GM12878 (cell line): ENCODE results near the gene LYPD5. TPM values are rescaled to one million over a fixed set of nuclear protein-coding genes. Genes with fewer than 3 reads are reported as not detected.

Experiments used
- ASH2L ChIP-seq: fragments of 300-600, 200-600 bp; sonication (generic); IDR thresholded peaks from 2 replicates; pipeline ENCODE4 v1.6.1; 2017; ENCODE audit warnings: low read depth, mild to moderate bottlenecking, borderline replicate concordance
- CBX5 ChIP-seq: sonication (generic); IDR thresholded peaks from 2 replicates; pipeline ENCODE4 v1.6.1; 2016; ENCODE audit warnings: low read depth, moderate library complexity, mild to moderate bottlenecking, inconsistent platforms
- CEBPB ChIP-seq, 2 experiments: fragments of 150-350 bp in 1 of 2; IDR thresholded peaks; 2 replicates each; pipeline ENCODE4 v1.6.1; 2012 to 2014; ENCODE audit warnings: low read depth in 2 of 2, low read length in 2 of 2, borderline replicate concordance in 1 of 2, inconsistent platforms in 1 of 2
- CHD1 ChIP-seq: IDR thresholded peaks from 2 replicates; pipeline ENCODE4 v1.6.1; 2012; ENCODE audit warnings: low read depth, low read length, improper control_type of control experiment
- EGR1 ChIP-seq, 2 experiments: IDR thresholded peaks; 1 replicate in 1 of 2; 2 replicates in 1 of 2; pipeline ENCODE4 v1.6.1; 2011 to 2012; ENCODE audit warnings: low read depth in 2 of 2, low read length in 2 of 2, borderline replicate concordance in 1 of 2, mild to moderate bottlenecking in 1 of 2, moderate library complexity in 1 of 2
- ESRRA ChIP-seq: IDR thresholded peaks from 2 replicates; pipeline ENCODE4 v1.6.1; 2012; ENCODE audit warnings: mild to moderate bottlenecking, low read length, improper control_type of control experiment
- GABPA ChIP-seq: IDR thresholded peaks from 2 replicates; pipeline ENCODE4 v1.6.1; 2014; ENCODE audit warnings: antibody characterized with exemption, low read depth, mild to moderate bottlenecking, inconsistent platforms
- HDGF ChIP-seq: fragments of 450-650 bp; IDR thresholded peaks from 2 replicates; pipeline ENCODE4 v1.6.1; 2016; ENCODE audit warnings: antibody characterized with exemption
- IKZF1 ChIP-seq: fragments of 450-650 bp; conservative IDR thresholded peaks from 2 replicates; pipeline ENCODE4 v1.6.1; 2017; ENCODE audit warnings: antibody characterized with exemption, mild to moderate bottlenecking
- IRF4 ChIP-seq: IDR thresholded peaks from 2 replicates; pipeline ENCODE4 v1.6.1; 2011; ENCODE audit warnings: low read depth, low read length
- JUND ChIP-seq: IDR thresholded peaks from 2 replicates; pipeline ENCODE4 v1.6.1; 2012; ENCODE audit warnings: low read depth, mild to moderate bottlenecking, low read length, improper control_type of control experiment, moderate library complexity
- KDM1A ChIP-seq: fragments of 200-600 bp; sonication (generic); IDR thresholded peaks from 2 replicates; pipeline ENCODE4 v1.6.1; 2016; ENCODE audit warnings: borderline replicate concordance
- KLF5 ChIP-seq: fragments of 450-650 bp; IDR thresholded peaks from 2 replicates; pipeline ENCODE4 v1.6.1; 2014; ENCODE audit warnings: mild to moderate bottlenecking; ENCODE audit not compliant: partially characterized antibody
- MTA2 ChIP-seq: fragments of 450-650 bp; IDR thresholded peaks from 2 replicates; pipeline ENCODE4 v1.6.1; 2016; ENCODE audit warnings: low read depth, mild to moderate bottlenecking, moderate library complexity
- MXI1 ChIP-seq: fragments of 150-350 bp; IDR thresholded peaks from 2 replicates; pipeline ENCODE4 v1.6.1; 2011; ENCODE audit warnings: low read depth, mild to moderate bottlenecking, inconsistent platforms, low read length, improper control_type of control experiment
- NBN ChIP-seq: fragments of 450-650 bp; IDR thresholded peaks from 2 replicates; pipeline ENCODE4 v1.6.1; 2016
- NFYA ChIP-seq: IDR thresholded peaks from 2 replicates; pipeline ENCODE4 v1.6.1; 2011; ENCODE audit warnings: low read depth, mild to moderate bottlenecking, low read length, improper control_type of control experiment, borderline replicate concordance
- PAX5 ChIP-seq: IDR thresholded peaks from 2 replicates; pipeline ENCODE4 v1.6.1; 2011; ENCODE audit warnings: low read depth, low read length, borderline replicate concordance
- POU2F2 ChIP-seq: IDR thresholded peaks from 3 replicates; pipeline ENCODE4 v1.6.1; 2011; ENCODE audit warnings: low read depth, mild to moderate bottlenecking, low read length, borderline replicate concordance
- RAD51 ChIP-seq: fragments of 450-650 bp; IDR thresholded peaks from 2 replicates; pipeline ENCODE4 v1.6.1; 2016; ENCODE audit warnings: moderate library complexity, mild to moderate bottlenecking, inconsistent platforms
- RUNX3 ChIP-seq: IDR thresholded peaks from 2 replicates; pipeline ENCODE4 v1.6.1; 2012; ENCODE audit warnings: low read length, inconsistent platforms
- SP1 ChIP-seq: IDR thresholded peaks from one replicate; pipeline ENCODE4 v1.6.1; 2011; ENCODE audit warnings: low read depth, low read length
- TCF12 ChIP-seq: IDR thresholded peaks from 2 replicates; pipeline ENCODE4 v1.6.1; 2011; ENCODE audit warnings: low read depth, mild to moderate bottlenecking, low read length
- polyA plus RNA-seq, 11 experiments: library from polyadenylated mRNA; depleted of rRNA in 4 of 11; unstranded in 6 of 11; stranded (reverse) in 5 of 11; fragments of >200 nt; fragmentation: Nextera tagmentation in 4 of 11; fragmentation: Illumina TruSeq in 1 of 11; extraction: Ambion mirVana in 4 of 11; extraction: Trizol in 1 of 11; gene quantifications; 1 replicate in 1 of 11; 2 replicates in 10 of 11; pipeline versions ENCODE4 v1.2.1 to v1.2.3, GENCODE V29; 2011 to 2016; ENCODE audit warnings: inconsistent platforms in 2 of 11, missing spikeins in 2 of 11, low read depth in 1 of 11
- total RNA-seq, 4 experiments: library from RNA; depleted of rRNA in 3 of 4; stranded (reverse); fragments of >200 nt in 3 of 4; fragmentation: Illumina TruSeq in 1 of 4; extraction: Trizol in 1 of 4; gene quantifications; 2 replicates each; pipeline versions ENCODE4 v1.2.1 to v1.2.3, GENCODE V29; 2013 to 2021
- TF ChIP-seq, protein P1 (sequence below): fragments of 450-650 bp; IDR thresholded peaks from 2 replicates; pipeline ENCODE4 v1.6.1; 2017; ENCODE audit warnings: low read depth, mild to moderate bottlenecking, moderate library complexity
- TF ChIP-seq, protein P2 (sequence below): fragments of 150-350 bp; IDR thresholded peaks from 2 replicates; pipeline ENCODE4 v1.6.1; 2014; ENCODE audit warnings: mild to moderate bottlenecking, low read depth, low read length
- TF ChIP-seq, protein P3 (sequence below): fragments of 450-650 bp; IDR thresholded peaks from 2 replicates; pipeline ENCODE4 v1.6.1; 2016; ENCODE audit warnings: mild to moderate bottlenecking, moderate library complexity, borderline replicate concordance
- TF ChIP-seq, protein P4 (sequence below): IDR thresholded peaks from 2 replicates; pipeline ENCODE4 v1.6.1; 2011; ENCODE audit warnings: low read depth, low read length, improper control_type of control experiment, borderline replicate concordance

The LYPD5 gene
- total and polyA plus RNA-seq, 10 of the 15 experiments (the other 5 are each of a cell fraction or from before 2014, with no cell fraction given), result 0.04 to 2.2 (median 0.69) TPM; not detected in 1

DNA sequence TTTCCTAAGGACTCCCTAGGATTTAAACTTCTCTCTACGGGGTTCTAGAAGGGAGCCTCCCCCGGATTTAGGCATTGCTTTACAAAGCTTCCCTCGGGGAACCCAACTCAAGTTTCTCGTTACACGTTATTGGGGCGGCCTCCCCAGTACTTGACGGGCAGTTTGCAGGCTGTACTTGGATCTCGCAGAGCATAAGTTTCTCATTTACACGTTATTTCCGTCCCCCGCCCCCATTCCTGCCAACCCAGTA is 48.1 kb downstream of the LYPD5 start (continued):
- 0 out of 2 replicates have a peak, but pooled peaks have one; percentile 56 for TF ChIP-seq JUND
- TF ChIP-seq KDM1A, result no peak
- no peak for TF ChIP-seq CHD1
- TF ChIP-seq HDGF, result no peak
- TF ChIP-seq RUNX3, result no peak
- TF ChIP-seq NBN, result no peak
- TF ChIP-seq, protein P1, sequence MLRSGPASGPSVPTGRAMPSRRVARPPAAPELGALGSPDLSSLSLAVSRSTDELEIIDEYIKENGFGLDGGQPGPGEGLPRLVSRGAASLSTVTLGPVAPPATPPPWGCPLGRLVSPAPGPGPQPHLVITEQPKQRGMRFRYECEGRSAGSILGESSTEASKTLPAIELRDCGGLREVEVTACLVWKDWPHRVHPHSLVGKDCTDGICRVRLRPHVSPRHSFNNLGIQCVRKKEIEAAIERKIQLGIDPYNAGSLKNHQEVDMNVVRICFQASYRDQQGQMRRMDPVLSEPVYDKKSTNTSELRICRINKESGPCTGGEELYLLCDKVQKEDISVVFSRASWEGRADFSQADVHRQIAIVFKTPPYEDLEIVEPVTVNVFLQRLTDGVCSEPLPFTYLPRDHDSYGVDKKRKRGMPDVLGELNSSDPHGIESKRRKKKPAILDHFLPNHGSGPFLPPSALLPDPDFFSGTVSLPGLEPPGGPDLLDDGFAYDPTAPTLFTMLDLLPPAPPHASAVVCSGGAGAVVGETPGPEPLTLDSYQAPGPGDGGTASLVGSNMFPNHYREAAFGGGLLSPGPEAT, result no peak
- TF ChIP-seq ESRRA, result 0 out of 2 replicates have a peak, but pooled peaks have one; percentile 59
- TF ChIP-seq PAX5, result no peak
- no peak; the same call in 1 of the 2 replicates for TF ChIP-seq TCF12
- TF ChIP-seq IKZF1, result no peak
- TF ChIP-seq, protein P2, sequence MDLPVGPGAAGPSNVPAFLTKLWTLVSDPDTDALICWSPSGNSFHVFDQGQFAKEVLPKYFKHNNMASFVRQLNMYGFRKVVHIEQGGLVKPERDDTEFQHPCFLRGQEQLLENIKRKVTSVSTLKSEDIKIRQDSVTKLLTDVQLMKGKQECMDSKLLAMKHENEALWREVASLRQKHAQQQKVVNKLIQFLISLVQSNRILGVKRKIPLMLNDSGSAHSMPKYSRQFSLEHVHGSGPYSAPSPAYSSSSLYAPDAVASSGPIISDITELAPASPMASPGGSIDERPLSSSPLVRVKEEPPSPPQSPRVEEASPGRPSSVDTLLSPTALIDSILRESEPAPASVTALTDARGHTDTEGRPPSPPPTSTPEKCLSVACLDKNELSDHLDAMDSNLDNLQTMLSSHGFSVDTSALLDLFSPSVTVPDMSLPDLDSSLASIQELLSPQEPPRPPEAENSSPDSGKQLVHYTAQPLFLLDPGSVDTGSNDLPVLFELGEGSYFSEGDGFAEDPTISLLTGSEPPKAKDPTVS, result no peak
- TF ChIP-seq CBX5, result no peak
- TF ChIP-seq, protein P3, sequence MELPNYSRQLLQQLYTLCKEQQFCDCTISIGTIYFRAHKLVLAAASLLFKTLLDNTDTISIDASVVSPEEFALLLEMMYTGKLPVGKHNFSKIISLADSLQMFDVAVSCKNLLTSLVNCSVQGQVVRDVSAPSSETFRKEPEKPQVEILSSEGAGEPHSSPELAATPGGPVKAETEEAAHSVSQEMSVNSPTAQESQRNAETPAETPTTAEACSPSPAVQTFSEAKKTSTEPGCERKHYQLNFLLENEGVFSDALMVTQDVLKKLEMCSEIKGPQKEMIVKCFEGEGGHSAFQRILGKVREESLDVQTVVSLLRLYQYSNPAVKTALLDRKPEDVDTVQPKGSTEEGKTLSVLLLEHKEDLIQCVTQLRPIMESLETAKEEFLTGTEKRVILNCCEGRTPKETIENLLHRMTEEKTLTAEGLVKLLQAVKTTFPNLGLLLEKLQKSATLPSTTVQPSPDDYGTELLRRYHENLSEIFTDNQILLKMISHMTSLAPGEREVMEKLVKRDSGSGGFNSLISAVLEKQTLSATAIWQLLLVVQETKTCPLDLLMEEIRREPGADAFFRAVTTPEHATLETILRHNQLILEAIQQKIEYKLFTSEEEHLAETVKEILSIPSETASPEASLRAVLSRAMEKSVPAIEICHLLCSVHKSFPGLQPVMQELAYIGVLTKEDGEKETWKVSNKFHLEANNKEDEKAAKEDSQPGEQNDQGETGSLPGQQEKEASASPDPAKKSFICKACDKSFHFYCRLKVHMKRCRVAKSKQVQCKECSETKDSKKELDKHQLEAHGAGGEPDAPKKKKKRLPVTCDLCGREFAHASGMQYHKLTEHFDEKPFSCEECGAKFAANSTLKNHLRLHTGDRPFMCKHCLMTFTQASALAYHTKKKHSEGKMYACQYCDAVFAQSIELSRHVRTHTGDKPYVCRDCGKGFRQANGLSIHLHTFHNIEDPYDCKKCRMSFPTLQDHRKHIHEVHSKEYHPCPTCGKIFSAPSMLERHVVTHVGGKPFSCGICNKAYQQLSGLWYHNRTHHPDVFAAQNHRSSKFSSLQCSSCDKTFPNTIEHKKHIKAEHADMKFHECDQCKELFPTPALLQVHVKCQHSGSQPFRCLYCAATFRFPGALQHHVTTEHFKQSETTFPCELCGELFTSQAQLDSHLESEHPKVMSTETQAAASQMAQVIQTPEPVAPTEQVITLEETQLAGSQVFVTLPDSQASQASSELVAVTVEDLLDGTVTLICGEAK, result no peak
- no peak for TF ChIP-seq ASH2L
- no peak; the same call in 1 of the 2 replicates for TF ChIP-seq MXI1
- TF ChIP-seq, protein P4, sequence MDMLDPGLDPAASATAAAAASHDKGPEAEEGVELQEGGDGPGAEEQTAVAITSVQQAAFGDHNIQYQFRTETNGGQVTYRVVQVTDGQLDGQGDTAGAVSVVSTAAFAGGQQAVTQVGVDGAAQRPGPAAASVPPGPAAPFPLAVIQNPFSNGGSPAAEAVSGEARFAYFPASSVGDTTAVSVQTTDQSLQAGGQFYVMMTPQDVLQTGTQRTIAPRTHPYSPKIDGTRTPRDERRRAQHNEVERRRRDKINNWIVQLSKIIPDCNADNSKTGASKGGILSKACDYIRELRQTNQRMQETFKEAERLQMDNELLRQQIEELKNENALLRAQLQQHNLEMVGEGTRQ, result no peak
- TF ChIP-seq SP1, result no peak
- no peak for TF ChIP-seq RAD51
- no peak for TF ChIP-seq KLF5
- peak; percentile 39; the same call in 1 of the 2 replicates for TF ChIP-seq MTA2
- no peak for TF ChIP-seq GABPA
- no peak for TF ChIP-seq NFYA
- TF ChIP-seq EGR1 (IDR thresholded peaks at IDR 0.05; ENCODE audit: borderline replicate concordance in 1 of 2, low read depth in 2 of 2, low read length in 2 of 2), result no peak
- no peak for TF ChIP-seq CEBPB (IDR thresholded peaks at IDR 0.05; ENCODE audit: borderline replicate concordance in 1 of 2, low read depth in 2 of 2, low read length in 2 of 2)
- TF ChIP-seq POU2F2, result no peak
- no peak for TF ChIP-seq IRF4
